ENCODE results near the gene FBXO24. TPM values are rescaled to one million over a fixed set of nuclear protein-coding genes. Genes with fewer than 3 reads are reported as not detected.

The FBXO24 gene
- total and polyA plus RNA-seq, 2 of the 8 experiments (the other 6 are each of a cell fraction or from before 2014, with no cell fraction given): 0.35 to 0.57 TPM

DNA sequence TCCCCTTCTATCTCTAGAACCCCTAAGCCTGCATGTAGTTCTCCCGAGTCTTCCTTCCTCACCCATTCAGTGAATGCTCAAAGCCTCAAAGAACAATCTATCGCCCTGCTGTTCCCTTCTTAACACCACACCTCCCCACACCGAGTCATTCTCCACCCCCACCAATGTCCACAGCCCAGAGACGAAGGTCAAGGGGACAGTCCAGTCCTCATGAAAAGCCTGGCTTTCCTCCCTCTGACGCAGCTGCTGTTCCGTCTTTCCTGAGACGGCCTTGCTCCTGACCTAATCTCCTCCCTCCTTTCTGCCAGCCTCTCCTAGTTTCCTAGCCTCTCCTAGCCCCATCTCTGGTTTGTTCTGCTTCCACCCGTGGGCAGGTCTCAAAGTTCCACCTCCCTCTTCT lies 35.4 kb downstream of the FBXO24 start:
- Histone ChIP-seq H2BK20ac (ENCODE audit: low read length) (no peak overlapping the region), H3K14ac (ENCODE audit: insufficient read length) (no peak overlapping the region), H3K23ac (ENCODE audit: insufficient read length) (no peak overlapping the region), H3K27ac (ENCODE audit: low read depth, low read length) (no peak overlapping the region), H3K9me3 (ENCODE audit: insufficient read depth in 2 of 2, low read depth in 1 of 2, low read length in 1 of 2) (no peaks in the 10 kb centered on the region), H3K36me3 (ENCODE audit: control insufficient read depth in 2 of 4, insufficient read depth in 4 of 4, low read length in 3 of 4) (no peaks in the 10 kb centered on the region), H2BK5ac (ENCODE audit: low read depth, low read length) (no peak overlapping the region), H4K20me1 (replicated peaks in 1 of 2; ENCODE audit: control insufficient read depth in 1 of 2, insufficient read depth in 2 of 2, low read length in 2 of 2) (no peaks in the 10 kb centered on the region), H3K79me1 (ENCODE audit: low read depth, low read length) (no peaks in the 10 kb centered on the region), H3K4me2 (ENCODE audit: insufficient read depth in 1 of 2, low read depth in 2 of 2, low read length in 2 of 2) (no peak overlapping the region), H3K79me2 (ENCODE audit: control insufficient read depth in 1 of 2, insufficient read depth in 2 of 2, low read length in 2 of 2) (no peaks in the 10 kb centered on the region), H2BK12ac (ENCODE audit: low read depth, low read length) (no peak overlapping the region), H4K91ac (replicated peaks; ENCODE audit: insufficient read length, low read length) (no peak overlapping the region), H2BK15ac (ENCODE audit: low read length) (no peak overlapping the region), H2AK5ac (ENCODE audit: low read depth, low read length) (no peak overlapping the region), H3K9ac (replicated peaks in 1 of 4; ENCODE audit: extremely low read depth in 1 of 4, low read depth in 3 of 4, low read length in 3 of 4) (no peak overlapping the region), H3K4me3 (ENCODE audit: extremely low read depth in 1 of 4, insufficient read depth in 2 of 4, low read depth in 3 of 4, low read length in 4 of 4) (no peak overlapping the region), H2BK120ac (replicated peaks; ENCODE audit: low read depth, low read length) (no peak overlapping the region), H4K5ac (ENCODE audit: insufficient read length, low read depth, low read length) (no peak overlapping the region), H3K4ac (replicated peaks; ENCODE audit: insufficient read length, low read depth, low read length) (no peak overlapping the region), H3K56ac (replicated peaks; ENCODE audit: insufficient read length, low read depth, low read length) (no peak overlapping the region), H3K23me2 (ENCODE audit: low read depth, low read length) (no peaks in the 10 kb centered on the region; the same call in 1 of the 2 replicates), H3K27me3 (replicated peaks in 1 of 4; ENCODE audit: control insufficient read depth in 3 of 4, extremely low read depth in 1 of 4, insufficient read depth in 3 of 4, low read length in 3 of 4) (peaks cover 0 to 5% (median 2%) of the 10 kb centered on the region in 4 experiments; a peak in 3 of 7 replicates), H3K4me1 (replicated peaks in 1 of 4; ENCODE audit: control insufficient read depth in 3 of 4, insufficient read depth in 4 of 4, low read length in 3 of 4) (peaks cover 0 to 5% (median 0%) of the 10 kb centered on the region in 4 experiments; a peak in 1 of 7 replicates), H2AFZ (ENCODE audit: low read length) (no peak overlapping the region), H4K8ac (ENCODE audit: extremely low read depth, insufficient read depth, low read length) (no peak overlapping the region), H3K18ac (ENCODE audit: extremely low read depth, low read length) (no peak overlapping the region)
- POLR2A ChIA-PET (ENCODE audit: partially characterized antibody): interaction anchor here (2.2 kb wide), 1 partner anchor 8 kb away, joined by 9 read pairs; no protein-coding TSS in a partner anchor
- WGBS, 2 experiments (ENCODE audit: extremely low coverage in 1 of 2, insufficient coverage in 1 of 2, insufficient read length in 1 of 2, insufficient replicate concordance in 2 of 2, low coverage in 1 of 2, low lambda C conversion rate in 2 of 2, missing lambda C conversion rate in 1 of 2): 86% methylated on average over 8 of the region's 8 CpGs; no CpG with 5 or more reads in 1 of the 2 experiments
- CTCF ChIA-PET (ENCODE audit: partially characterized antibody): interaction anchor here (0.7 to 3.3 kb wide), 5 partner anchors 12 to 153 kb away, joined by 3 to 20 read pairs (median 6); partner anchors contain the start of genes FBXO24 and POP7
- DNase-seq (ENCODE audit: low read depth in 1 of 2, low spot score in 2 of 2) (no peak), FAIRE-seq (no peak)
- TF ChIP-seq EZH2 (IDR thresholded peaks at IDR 0.05; ENCODE audit: low read depth, low read length, severe bottlenecking) (no peak), SIRT6 (IDR thresholded peaks at IDR 0.05; ENCODE audit: low read length) (no peak), SP4 (IDR thresholded peaks at IDR 0.05; ENCODE audit: low read length) (no peak), BRCA1 (IDR thresholded peaks at IDR 0.05; ENCODE audit: low read depth, low read length) (no peak), KDM4A (IDR thresholded peaks at IDR 0.05; ENCODE audit: low read depth, low read length, severe bottlenecking) (no peak), SIX5 (IDR thresholded peaks at IDR 0.05; ENCODE audit: low read depth, low read length) (no peak), SP1 (IDR thresholded peaks at IDR 0.05; ENCODE audit: low read depth, low read length) (no peak), HDAC6 (IDR thresholded peaks at IDR 0.05; ENCODE audit: low read depth, low read length) (no peak), SP2 (IDR thresholded peaks at IDR 0.05; ENCODE audit: low read length) (no peak), CREB1 (IDR thresholded peaks at IDR 0.05) (no peak), NANOG (IDR thresholded peaks at IDR 0.05; ENCODE audit: insufficient read depth, low read depth, low read length, poor library complexity, severe bottlenecking) (no peak), SIN3A (conservative IDR thresholded peaks at IDR 0.05 in 1 of 2, IDR thresholded peaks at IDR 0.05 in 1 of 2; ENCODE audit: low read depth in 1 of 2, low read length in 2 of 2) (no peak)
- TF ChIP-seq, protein P1, sequence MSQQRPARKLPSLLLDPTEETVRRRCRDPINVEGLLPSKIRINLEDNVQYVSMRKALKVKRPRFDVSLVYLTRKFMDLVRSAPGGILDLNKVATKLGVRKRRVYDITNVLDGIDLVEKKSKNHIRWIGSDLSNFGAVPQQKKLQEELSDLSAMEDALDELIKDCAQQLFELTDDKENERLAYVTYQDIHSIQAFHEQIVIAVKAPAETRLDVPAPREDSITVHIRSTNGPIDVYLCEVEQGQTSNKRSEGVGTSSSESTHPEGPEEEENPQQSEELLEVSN (IDR thresholded peaks at IDR 0.05): no peak

Data from H1 (cell line).